Hematopoietic multipotent progenitor cell treated with erythropoietin and hydrocortisone succinate and interleukin-3 and kit ligand, for 8 days (in vitro differentiated cells): ENCODE results near the gene DNAJB14.

Experiments used
- DNase-seq: peaks from one replicate; pipeline ENCODE4 v3.0.0-alpha.2; 2015

The DNAJB14 gene

DNA sequence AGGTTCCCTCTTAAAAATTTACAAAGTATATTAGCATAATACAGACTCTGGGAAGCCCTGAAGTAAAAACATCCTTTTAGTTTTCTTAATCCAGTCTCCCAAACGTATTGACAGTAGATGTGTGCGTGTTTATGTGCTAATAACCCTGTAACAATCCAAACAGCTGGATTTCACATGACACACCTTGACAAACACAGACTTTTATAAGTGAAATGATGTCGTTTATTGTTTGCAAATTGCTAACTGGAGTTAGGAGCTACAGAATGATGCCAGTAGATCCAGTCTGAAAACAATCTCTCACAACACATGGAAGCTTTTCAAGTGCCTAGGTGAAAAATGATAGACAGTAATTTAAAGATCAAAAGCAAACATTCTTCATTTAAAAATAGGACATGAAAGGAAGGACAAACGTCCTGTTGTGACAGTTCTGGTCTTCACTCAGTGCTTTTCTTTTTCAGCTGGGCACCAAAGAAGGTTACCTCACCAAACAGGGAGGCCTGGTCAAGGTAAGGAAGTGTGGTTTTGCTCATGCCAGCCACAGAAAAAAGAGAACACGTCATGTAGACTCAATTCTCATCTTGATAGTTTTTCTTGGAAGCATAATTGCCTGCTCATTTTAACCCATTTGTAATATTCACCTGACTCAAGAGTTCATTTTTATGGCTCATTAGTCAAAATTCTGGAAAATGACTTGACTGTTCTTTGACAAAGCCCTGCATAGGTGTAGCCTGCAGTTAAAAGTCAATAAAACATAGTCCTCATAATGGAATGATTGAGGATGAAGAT is 85.1 kb downstream of the DNAJB14 start:
- DNase-seq = no peak

DNA sequence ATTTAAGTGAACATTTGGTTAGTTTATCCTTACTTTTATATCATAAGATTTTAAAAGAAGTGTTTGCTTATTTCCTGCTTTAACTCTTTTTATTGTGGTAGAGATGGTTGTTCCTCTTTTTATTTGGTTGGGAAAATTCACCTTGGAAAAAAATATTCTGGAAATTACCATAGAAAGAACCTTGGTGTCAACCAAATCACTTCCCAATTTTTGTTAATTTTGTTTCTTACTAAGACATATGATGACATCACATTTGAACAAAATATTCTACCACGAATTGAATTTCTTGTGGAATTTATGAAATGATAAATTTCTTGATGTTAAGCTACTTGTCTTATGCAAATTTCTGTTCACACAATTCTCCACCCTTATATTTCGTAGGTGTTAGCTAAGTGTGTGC is 85.9 kb downstream of the DNAJB14 start:
- DNase-seq = no peak

DNA sequence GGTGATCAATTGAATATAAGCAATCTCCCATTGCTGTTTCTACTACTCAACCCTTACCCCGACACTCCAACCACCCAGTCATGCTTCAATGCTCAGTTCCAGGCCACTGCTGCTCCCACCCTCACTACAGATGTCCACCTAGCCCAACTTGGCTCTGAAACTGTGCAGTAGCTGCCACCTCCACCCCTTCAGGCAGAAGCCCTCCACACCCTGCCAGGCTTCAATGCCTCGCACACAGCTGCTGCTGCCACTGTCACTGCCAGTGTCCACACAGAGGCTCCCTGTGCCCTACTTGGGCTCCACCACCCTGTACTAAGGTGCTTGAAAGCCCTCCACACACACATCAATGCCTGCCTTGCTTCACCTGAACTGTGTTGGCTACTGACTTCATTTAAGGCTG is 86.8 kb downstream of the DNAJB14 start:
- DNase-seq = no peak

DNA sequence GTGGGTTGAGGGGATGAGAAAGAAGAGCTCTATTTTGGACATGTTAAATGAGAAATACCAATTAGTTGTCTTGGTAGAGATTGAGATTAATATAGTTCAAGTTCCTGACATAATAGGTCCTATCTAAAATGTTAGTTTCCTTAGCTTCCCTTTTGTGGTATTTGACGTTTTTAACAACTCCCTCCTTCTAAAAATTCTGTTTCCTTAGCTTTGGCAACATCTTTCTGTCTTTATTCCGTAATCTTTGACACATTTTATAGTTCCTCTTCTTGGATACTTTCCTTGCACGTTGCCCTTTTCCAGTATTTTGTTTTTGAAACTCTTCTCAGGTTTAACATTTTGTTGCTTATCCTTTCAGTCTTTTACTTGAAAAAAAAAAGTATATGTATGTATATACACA is 89.1 kb downstream of the DNAJB14 start:
- DNase-seq = no peak

DNA sequence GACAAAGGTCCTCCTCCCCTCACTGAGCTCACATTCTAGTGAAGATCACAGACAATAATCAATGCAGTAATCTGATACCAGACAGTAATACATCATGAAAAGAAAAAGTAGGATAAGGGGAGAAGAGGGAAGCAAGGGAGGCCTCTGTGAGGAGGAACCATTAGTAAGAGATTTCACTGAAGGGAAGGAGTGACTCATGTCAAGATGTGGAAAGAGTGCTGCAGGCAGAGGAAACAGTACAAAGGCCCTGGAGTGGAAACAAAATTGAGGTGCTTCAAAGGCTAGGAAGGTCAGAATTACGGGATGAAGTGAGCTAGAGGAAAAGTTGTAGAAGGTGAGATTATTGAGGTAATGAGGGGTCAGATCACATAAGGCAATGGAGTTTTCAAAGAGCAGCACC is 90.3 kb downstream of the DNAJB14 start:
- DNase-seq = no peak

DNA sequence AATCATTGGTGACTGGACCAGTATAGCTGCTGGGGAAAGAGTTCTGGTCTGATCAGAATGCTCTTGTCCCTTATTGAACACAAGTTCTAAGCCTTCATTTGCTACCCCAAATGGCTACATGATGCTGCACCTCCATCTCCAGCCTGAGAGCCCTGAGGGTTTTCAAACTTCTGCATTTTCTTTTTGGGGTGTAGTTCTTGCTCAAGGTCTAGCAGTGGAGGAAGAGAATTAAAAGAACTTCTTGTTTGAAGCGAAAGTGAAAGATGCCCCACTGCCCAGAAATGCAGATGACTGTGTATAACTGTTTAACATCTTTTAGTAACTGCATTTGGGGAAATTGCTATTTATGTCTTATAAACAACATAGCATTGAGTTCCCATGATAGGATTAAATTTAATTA is 90.7 kb downstream of the DNAJB14 start:
- peak; percentile 7 for DNase-seq

DNA sequence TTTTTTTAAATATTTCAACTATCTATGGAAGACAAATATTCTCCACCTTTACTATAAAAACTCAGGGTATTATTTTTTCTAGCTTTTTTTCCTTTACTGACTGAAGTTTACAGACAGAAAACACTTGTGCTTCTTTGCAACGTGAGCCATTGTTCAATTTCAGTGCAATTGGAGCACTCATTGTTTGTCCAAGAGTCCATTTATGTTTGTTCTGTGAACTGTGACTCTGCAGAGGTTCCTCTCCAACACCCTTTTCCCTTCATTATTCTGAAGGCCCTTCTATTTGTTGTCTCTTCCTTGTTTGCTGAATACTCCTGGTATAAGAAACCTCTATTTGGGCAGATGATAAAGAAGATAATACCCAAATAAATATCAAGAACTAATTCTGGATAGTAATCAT is 92.4 kb downstream of the DNAJB14 start:
- no peak for DNase-seq

DNA sequence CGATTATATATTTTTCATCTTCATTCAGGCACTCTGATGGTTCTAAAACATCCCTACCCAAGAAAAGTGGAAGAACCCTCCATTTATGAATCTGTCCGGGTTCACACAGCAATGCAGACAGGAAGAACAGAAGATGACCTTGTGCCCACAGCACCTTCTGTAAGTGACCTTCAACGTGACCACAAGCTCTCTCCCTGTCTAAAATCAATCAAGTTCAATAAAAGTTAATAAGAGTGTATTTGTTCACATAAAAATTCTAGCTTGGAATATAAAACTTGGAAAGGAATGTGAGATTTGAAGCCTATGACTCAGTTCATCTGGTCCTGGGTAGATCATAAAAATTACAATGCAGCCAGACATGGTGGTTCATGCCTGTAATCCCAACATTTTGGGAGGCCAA is 93.2 kb downstream of the DNAJB14 start:
- no peak for DNase-seq

DNA sequence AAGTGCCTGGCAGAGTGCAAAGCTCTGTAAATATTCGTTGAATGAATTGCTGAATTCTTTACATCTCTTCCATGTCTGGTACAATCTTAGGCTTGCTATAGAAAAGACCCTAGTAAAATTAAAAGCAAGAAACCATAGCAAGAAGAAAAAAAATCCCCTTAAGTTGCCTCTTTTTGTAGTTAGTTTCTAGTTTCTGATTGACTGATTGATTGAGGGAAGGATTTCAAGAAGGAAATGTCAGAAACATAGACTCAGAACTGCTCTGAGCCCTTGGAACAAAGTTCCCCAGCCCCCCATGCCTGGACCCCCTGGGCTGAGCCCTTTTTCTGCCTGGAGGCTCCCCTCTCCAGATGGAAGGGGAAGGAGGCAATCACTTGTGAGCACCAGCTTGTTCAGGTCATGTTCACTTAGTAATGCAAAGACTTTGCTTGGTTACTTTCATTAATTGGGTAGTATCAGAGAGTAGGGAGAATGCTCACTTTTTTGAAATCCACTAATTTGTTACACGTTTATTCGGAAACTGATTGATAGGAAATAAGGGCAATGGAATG is 94.1 kb downstream of the DNAJB14 start:
- DNase-seq = no peak

DNA sequence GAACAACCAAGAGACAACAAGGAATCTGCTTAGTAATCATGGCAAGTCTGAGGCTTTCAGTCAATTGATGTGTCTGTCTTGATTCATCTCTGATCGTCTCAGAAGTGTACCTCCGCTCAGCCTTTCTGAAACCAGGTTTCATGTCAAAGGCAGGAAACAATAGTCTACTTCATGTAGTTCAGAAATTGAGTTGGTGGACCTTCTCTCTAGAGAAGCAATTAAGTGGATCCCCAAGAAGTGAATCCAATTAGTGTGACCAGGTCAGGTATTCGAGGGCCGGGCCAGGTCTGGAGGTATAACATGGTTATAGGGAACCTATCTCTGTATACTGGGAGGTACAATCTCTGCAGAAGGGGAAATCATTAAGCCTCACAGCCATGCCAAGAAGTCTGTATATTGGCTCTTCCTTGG is 97.8 kb downstream of the DNAJB14 start:
- no peak for DNase-seq

DNA sequence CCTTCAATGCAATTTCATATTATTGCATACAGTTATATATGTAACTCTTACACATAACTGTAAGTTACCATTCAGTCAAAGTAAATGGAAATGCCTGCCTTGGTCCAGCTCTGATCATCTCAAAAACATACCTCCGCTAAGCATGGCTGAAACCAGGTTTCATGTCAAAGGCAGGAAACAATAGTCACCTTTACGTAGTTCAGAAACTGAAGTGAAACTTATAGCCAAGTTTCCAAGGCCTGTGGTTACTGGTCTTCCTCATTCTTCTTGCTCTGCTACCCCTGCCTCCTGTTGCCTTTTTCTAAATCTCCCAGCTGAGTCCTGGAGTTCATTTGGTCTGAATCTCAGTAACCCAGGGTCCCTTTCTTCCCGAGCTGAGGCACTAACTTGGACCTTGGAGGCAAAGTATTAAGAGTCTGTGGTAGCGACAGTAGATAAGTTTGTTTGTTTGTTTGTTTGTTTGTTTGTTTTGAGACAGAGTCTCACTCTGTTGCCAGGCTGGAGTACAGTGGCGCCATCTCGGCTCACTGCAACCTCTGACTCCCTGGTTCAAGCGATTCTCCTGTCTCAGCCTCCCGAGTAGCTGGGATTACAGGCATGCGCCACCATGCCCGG is 98.9 kb downstream of the DNAJB14 start:
- no peak for DNase-seq

DNA sequence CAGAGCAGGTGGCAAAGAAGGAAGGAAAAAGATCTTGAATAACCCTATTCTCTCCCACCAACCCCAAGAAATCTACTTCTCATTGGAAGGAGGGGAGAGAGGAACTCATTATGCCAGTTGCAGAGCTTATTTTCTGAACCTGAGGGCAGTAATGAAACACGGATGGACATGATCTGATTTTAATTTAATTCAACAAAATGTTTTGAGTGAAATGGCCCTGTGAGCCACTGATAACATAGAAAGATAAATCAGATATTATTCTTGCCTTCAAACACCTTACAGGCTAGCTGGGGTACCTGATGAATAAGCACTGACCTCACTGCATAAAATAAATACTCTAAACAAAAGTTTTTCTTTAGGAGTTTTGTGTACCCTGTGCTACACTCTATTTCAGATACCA is 99.5 kb downstream of the DNAJB14 start:
- DNase-seq = no peak
